ENCODE measurements around the gene CDKN2B. TPM values are rescaled to one million over a fixed set of nuclear protein-coding genes. Genes with fewer than 3 reads are reported as not detected.

The CDKN2B gene
- total and polyA plus RNA-seq, 2 experiments from 2014 or later = 0.29 to 0.83 TPM

GRCh38 chr9:22040760-22041159 is 31.7 kb upstream of the CDKN2B start (continued):
- no peak for TF ChIP-seq ZNF462 (CRISPR knock-in tag; IDR thresholded peaks at IDR 0.05)
- no peak for TF ChIP-seq STAT1 (IDR thresholded peaks at IDR 0.05; ENCODE audit: unreplicated experiment)
- TF ChIP-seq EZH2 (IDR thresholded peaks at IDR 0.05; ENCODE audit: low read depth, unreplicated experiment) = no peak

- Mint-ChIP-seq H3K4me1 (peaks cover 7% of the 10 kb centered on the region; the same call in 2 of the 3 replicates), H3K27ac (no peak overlapping the region), H3K9me3 (no peaks in the 10 kb centered on the region), H3K36me3 (ENCODE audit: low read depth) (no peaks in the 10 kb centered on the region), H3K4me3 (no peak overlapping the region), H3K27me3 (ENCODE audit: insufficient read depth, low read depth, poor library complexity) (no peaks in the 10 kb centered on the region)
- Histone ChIP-seq H3K4me2 (no peak overlapping the region), H3F3A (replicated peaks; ENCODE audit: low read depth) (no peaks in the 10 kb centered on the region), H3K4me1 (ENCODE audit: insufficient read depth) (no peaks in the 10 kb centered on the region), H3K36me3 (ENCODE audit: insufficient read depth) (no peaks in the 10 kb centered on the region), H2AFZ (no peak overlapping the region), H4K20me1 (replicated peaks; ENCODE audit: insufficient read depth) (no peaks in the 10 kb centered on the region), H3K4me3 (no peak overlapping the region), H3K9me2 (ENCODE audit: insufficient read depth) (no peaks in the 10 kb centered on the region), H3K27me3 (ENCODE audit: insufficient read depth) (no peaks in the 10 kb centered on the region), H3K79me2 (replicated peaks; ENCODE audit: insufficient read depth) (no peaks in the 10 kb centered on the region), H3K27ac (ENCODE audit: low read depth) (no peak overlapping the region)
- DNase-seq (ENCODE audit: low spot score) (no peak), ATAC-seq (no peak)
- no peak for TF ChIP-seq REST (IDR thresholded peaks at IDR 0.05; ENCODE audit: unreplicated experiment)
- no peak for TF ChIP-seq CTCF (conservative IDR thresholded peaks at IDR 0.05; ENCODE audit: low read depth in 2 of 2)
- TF ChIP-seq STAT1 (IDR thresholded peaks at IDR 0.05; ENCODE audit: unreplicated experiment) = no peak
- TF ChIP-seq ZNF331 (CRISPR knock-in tag; IDR thresholded peaks at IDR 0.05; ENCODE audit: low read depth) = no peak
- TF ChIP-seq ETS1 (IDR thresholded peaks at IDR 0.05) = no peak
- no peak for TF ChIP-seq POLR2AphosphoS5 (IDR thresholded peaks at IDR 0.05; ENCODE audit: low read depth)
These were observed 30.2 kb upstream of the CDKN2B start for GRCh38 chr9:22039258-22039657.
